Adrenal gland (tissue), 12 donors: Measurements from ENCODE around the gene NT5C2. TPM values are rescaled to one million over a fixed set of nuclear protein-coding genes. Genes with fewer than 3 reads are reported as not detected.
"Not testable (repeated sequence)": the region's sequence is repeated elsewhere in the genome, so short reads cannot be mapped to it uniquely, and the experiment has no call there.

Source experiments
- DNase-seq, 7 donors: peaks; one replicate each; pipeline ENCODE4 v3.0.0-alpha.2; 2019 to 2020
- H3K27ac ChIP-seq, 5 donors: fragments of 200-600 bp; sonication (generic) in 4 of 5; 1 replicate in 3 of 5; 2 replicates in 2 of 5; pipeline versions ENCODE4 v1.5.1 to v1.8.0; 2016 to 2020; ENCODE audit warnings: mild to moderate bottlenecking in 1 of 5
- H3K27me3 ChIP-seq: fragments of 200-600 bp; 2 replicates; pipeline ENCODE4 v1.8.0; 2021
- H3K36me3 ChIP-seq, 2 donors: fragments of 200-600 bp; replicated peaks in 1 of 2; 1 replicate in 1 of 2; 2 replicates in 1 of 2; pipeline versions ENCODE4 v1.5.1 to v1.8.0; 2018 to 2022
- H3K4me1 ChIP-seq, 2 donors: fragments of 200-600 bp; replicated peaks in 1 of 2; 1 replicate in 1 of 2; 2 replicates in 1 of 2; pipeline versions ENCODE4 v1.5.1 to v1.8.0; 2018 to 2021
- H3K4me3 ChIP-seq, 4 donors: fragments of 200-600 bp; sonication (generic) in 3 of 4; one replicate each; pipeline ENCODE4 v1.5.1; 2016 to 2018
- H3K9me3 ChIP-seq, 3 donors: fragments of 200-600 bp; sonication (generic) in 1 of 3; replicated peaks in 1 of 3; 1 replicate in 2 of 3; 2 replicates in 1 of 3; pipeline versions ENCODE4 v1.5.1 to v1.8.0; 2016 to 2021
- CTCF ChIP-seq, 6 experiments: fragments of 450-650 bp in 4 of 6; fragments of 200-600 bp in 2 of 6; sonication (generic) in 1 of 6; IDR thresholded peaks; 1 replicate in 5 of 6; 2 replicates in 1 of 6; pipeline versions ENCODE4 v1.5.1 to v1.8.0; 2016 to 2021; ENCODE audit warnings: antibody characterized with exemption in 6 of 6, mild to moderate bottlenecking in 2 of 6, moderate library complexity in 1 of 6
- POLR2A ChIP-seq, 2 donors: fragments of 450-650 bp; IDR thresholded peaks; one replicate each; pipeline ENCODE4 v1.6.1; 2017; ENCODE audit warnings: antibody characterized with exemption in 2 of 2, mild to moderate bottlenecking in 2 of 2, moderate library complexity in 1 of 2
- WGBS, 4 donors: extraction: QIAGEN DNeasy Blood & Tissue Kit in 2 of 4; methylation state at CpG; one replicate each; pipeline versions ENCODE4 v1.1.5 to v1.1.7; 2013 to 2017; 5-methylcytosine and 5-hydroxymethylcytosine counted together
- intact Hi-C, 2 donors: fragments of 100-400 bp; cut with DNase I; formaldehyde crosslinking; loops; one replicate each; pipeline versions ENCODE4 v1.14.1 to v1.15.0; 2022 to 2023
- polyA plus RNA-seq, 3 donors: library from polyadenylated mRNA; stranded (reverse); fragments of 200-250 nt in 2 of 3; fragments of 350-450 nt in 1 of 3; fragmentation: Illumina TruSeq in 1 of 3; extraction: RNeasy Lipid Tissue Mini Kit (QIAGEN cat#74804) in 1 of 3; gene quantifications; one replicate each; pipeline ENCODE4 v1.2.3, GENCODE V29; 2013 to 2014
- total RNA-seq, 9 donors: library from RNA; depleted of rRNA in 4 of 9; stranded (reverse); fragments of >200 nt in 4 of 9; fragments of 120-200 nt in 1 of 9; fragmentation: NEBNext Ultra II Directional in 1 of 9; extraction: Animal tissue kit (Norgen Biotek cat#: 25700) in 1 of 9; gene quantifications; one replicate each; pipeline versions ENCODE4 v1.1.0 to v1.2.4, GENCODE V29; 2013 to 2023
- donor health status: healthy with polysubstance abuse.
- donor health status: Bipolar disorder and iron deficiency.
- donor health status: DM: yes; HTN: yes; CAD: no.
- donor health status: DM: no; HTN: no; CAD: no.
- donor health status: DM: no; HTN: no; CAD: no.
- donor health status: DM: yes; HTN: yes; CAD: no.

The NT5C2 gene
- total and polyA plus RNA-seq, 12 donors: 23.2 to 101 (median 71.1) TPM

- intact Hi-C loops: no loop called here
Measured at GRCh38 chr10:103180491-103180890, 12.6 kb downstream of the NT5C2 start.

GRCh38 chr10:103177123-103177522 lies 15.9 kb downstream of the NT5C2 start:
- Histone ChIP-seq H3K4me1 (peaks cover 0 to 16% of the 10 kb centered on the region in 2 donors), H3K4me3 (no peak overlapping the region), H3K36me3 (peaks cover 0 to 48% of the 10 kb centered on the region in 2 donors), H3K9me3 (no peaks in the 10 kb centered on the region), H3K27ac (no peak overlapping the region), H3K27me3 (no peaks in the 10 kb centered on the region)
- 54 to 66% (median 58%) methylated on average over 1 of the region's 1 CpG for WGBS, 4 donors
- DNase-seq: no peak
- no peak for TF ChIP-seq CTCF (IDR thresholded peaks at IDR 0.05)
- TF ChIP-seq POLR2A (IDR thresholded peaks at IDR 0.05): no peak
- intact Hi-C loops: no loop called here

More at GRCh38 chr10:103180491-103180890, 12.6 kb downstream of the NT5C2 start:
- no peaks in the 10 kb centered on the region for H3K9me3 ChIP-seq
- no peak overlapping the region for H3K4me3 ChIP-seq
- H3K4me1 ChIP-seq: peaks cover 5 to 44% of the 10 kb centered on the region in 2 donors
- 90 to 98% (median 93%) methylated on average over 4 of the region's 4 CpGs for WGBS, 4 donors
- H3K36me3 ChIP-seq: peaks cover 0 to 25% of the 10 kb centered on the region in 2 donors
- no peak for TF ChIP-seq CTCF (IDR thresholded peaks at IDR 0.05)
- TF ChIP-seq POLR2A (IDR thresholded peaks at IDR 0.05): no peak
- no peak for DNase-seq
- no peak overlapping the region for H3K27ac ChIP-seq
- H3K27me3 ChIP-seq: no peaks in the 10 kb centered on the region

GRCh38 chr10:103175580-103176285 lies 17.3 kb downstream of the NT5C2 start:
- Histone ChIP-seq H3K9me3 (no peaks in the 10 kb centered on the region), H3K27me3 (no peaks in the 10 kb centered on the region), H3K4me1 (peaks cover 0 to 10% of the 10 kb centered on the region in 2 donors), H3K36me3 (peaks cover 0 to 58% of the 10 kb centered on the region in 2 donors), H3K27ac (no peak overlapping the region), H3K4me3 (no peak overlapping the region)
- intact Hi-C loops: no loop called here
- TF ChIP-seq POLR2A (IDR thresholded peaks at IDR 0.05) (no peak), CTCF (IDR thresholded peaks at IDR 0.05) (no peak)
- 86 to 95% (median 91%) methylated on average over 11 of the region's 11 CpGs for WGBS, 4 donors
- DNase-seq: no peak

- intact Hi-C loops, H3K4me3 ChIP-seq, DNase-seq, H3K27me3 ChIP-seq, H3K9me3 ChIP-seq, H3K27ac ChIP-seq: not testable (repeated sequence)
- 92 to 98% (median 97%) methylated on average over 2 of the region's 2 CpGs for WGBS, 4 donors
- H3K36me3 ChIP-seq: peaks cover 0 to 61% of the 10 kb centered on the region in 2 donors
- H3K4me1 ChIP-seq: peaks cover 0 to 10% of the 10 kb centered on the region in 2 donors
Measured at GRCh38 chr10:103174324-103174723, 18.7 kb downstream of the NT5C2 start.

- intact Hi-C loops: no loop called here
- DNase-seq: no peak
- no peaks in the 10 kb centered on the region for H3K27me3 ChIP-seq
- 64 to 84% (median 78%) methylated on average over 1 of the region's 1 CpG for WGBS, 4 donors
- no peak overlapping the region for H3K27ac ChIP-seq
- H3K4me3 ChIP-seq: no peak overlapping the region
- no peaks in the 10 kb centered on the region for H3K9me3 ChIP-seq
- no peak for TF ChIP-seq POLR2A (IDR thresholded peaks at IDR 0.05)
- no peak for TF ChIP-seq CTCF (IDR thresholded peaks at IDR 0.05)
- peaks cover 0 to 56% of the 10 kb centered on the region in 2 donors for H3K36me3 ChIP-seq
- H3K4me1 ChIP-seq: peaks cover 0 to 5% of the 10 kb centered on the region in 2 donors
Measured at GRCh38 chr10:103171278-103171677, 21.8 kb downstream of the NT5C2 start.
